H1 (cell line): Measurements from ENCODE around the gene ABHD11.
"Not testable (repeated sequence)": the region's sequence is repeated elsewhere in the genome, so short reads cannot be mapped to it uniquely, and the experiment has no call there.

Experiments used
- CEBPB ChIP-seq: IDR thresholded peaks from 2 replicates; pipeline ENCODE4 v1.6.1; 2012; ENCODE audit warnings: low read depth, low read length
- CHD2 ChIP-seq: IDR thresholded peaks from 2 replicates; pipeline ENCODE4 v1.6.1; 2012; ENCODE audit warnings: low read length, improper control_type of control experiment
- CTCF ChIP-seq, 3 experiments: IDR thresholded peaks; 1 replicate in 2 of 3; 2 replicates in 1 of 3; pipeline versions ENCODE4 v1.5.1 to v1.6.1; 2011; ENCODE audit warnings: low read length in 3 of 3, mild to moderate bottlenecking in 3 of 3, inconsistent platforms in 2 of 3, low read depth in 1 of 3, moderate library complexity in 1 of 3; ENCODE audit not compliant: insufficient read depth in 1 of 3; ENCODE audit errors: control extremely low read depth in 1 of 3
- EGR1 ChIP-seq: IDR thresholded peaks from 2 replicates; pipeline ENCODE4 v1.6.1; 2011; ENCODE audit warnings: low read depth, low read length, borderline replicate concordance
- GTF2F1 ChIP-seq: IDR thresholded peaks from 2 replicates; pipeline ENCODE4 v1.6.1; 2012; ENCODE audit warnings: low read depth, low read length, improper control_type of control experiment, borderline replicate concordance
- POLR2AphosphoS5 ChIP-seq: IDR thresholded peaks from 2 replicates; pipeline ENCODE4 v1.6.1; 2011; ENCODE audit warnings: low read depth, low read length
- TAF1 ChIP-seq: IDR thresholded peaks from 2 replicates; pipeline ENCODE4 v1.6.1; 2011; ENCODE audit warnings: mild to moderate bottlenecking, low read depth, low read length
- TAF7 ChIP-seq: optimal IDR thresholded peaks from 2 replicates; pipeline ENCODE3; 2011; ENCODE audit warnings: low read depth, mild to moderate bottlenecking, inconsistent platforms, low read length, moderate library complexity, borderline replicate concordance

GRCh38 chr7:73787786-73788048 lies 49.1 kb upstream of the ABHD11 start:
- TF ChIP-seq CTCF (IDR thresholded peaks at IDR 0.05; ENCODE audit: control extremely low read depth in 1 of 3, insufficient read depth in 1 of 3, low read depth in 1 of 3, low read length in 3 of 3); GTF2F1; CHD2; TAF7; POLR2AphosphoS5; EGR1; TAF1; CEBPB: not testable (repeated sequence)
